ENCODE results near the gene MTF1. TPM values are rescaled to one million over a fixed set of nuclear protein-coding genes. Genes with fewer than 3 reads are reported as not detected.

MTF1 gene
- total RNA-seq, 1 donor = 4.3 TPM

DNA sequence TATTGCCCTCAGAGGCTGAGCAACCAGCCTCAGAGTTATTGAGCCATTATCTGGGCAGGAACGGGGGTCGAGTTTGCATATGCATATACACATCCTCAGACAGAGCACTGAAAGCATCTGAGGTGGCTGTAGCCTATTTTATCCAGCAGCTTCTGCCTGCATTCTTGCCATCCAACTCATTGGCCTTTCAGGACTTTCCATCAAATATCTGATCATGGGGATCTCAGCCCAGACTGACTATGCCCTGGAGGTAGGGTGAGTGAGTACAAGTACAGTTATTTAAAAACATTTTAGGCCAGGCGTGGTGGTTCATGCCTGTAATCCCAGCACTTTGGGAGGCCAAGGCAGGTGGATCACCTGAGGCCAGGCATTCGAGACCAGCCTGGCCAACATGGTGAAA, 1.8 kb upstream of the MTF1 start:
- Histone ChIP-seq H3K27ac (ENCODE audit: low read depth, low read length) (no peak overlapping the region), H3K9me3 (ENCODE audit: low read depth, low read length) (no peaks in the 10 kb centered on the region), H2AFZ (ENCODE audit: low read length) (no peak overlapping the region), H3K36me3 (ENCODE audit: insufficient read depth, low read length) (peaks cover 40% of the 10 kb centered on the region), H3K27me3 (ENCODE audit: insufficient read depth, low read length) (no peaks in the 10 kb centered on the region), H4K20me1 (ENCODE audit: insufficient read depth, low read length) (peaks cover 8% of the 10 kb centered on the region), H3K4me1 (ENCODE audit: insufficient read depth, low read length) (peaks cover 9% of the 10 kb centered on the region), H3K79me2 (ENCODE audit: insufficient read depth, low read length) (peaks cover 30% of the 10 kb centered on the region), H3K4me2 (ENCODE audit: insufficient read depth, low read length) (no peak overlapping the region), H3K4me3 (ENCODE audit: insufficient read depth, low read length) (no peak overlapping the region)
- TF ChIP-seq, protein P1, sequence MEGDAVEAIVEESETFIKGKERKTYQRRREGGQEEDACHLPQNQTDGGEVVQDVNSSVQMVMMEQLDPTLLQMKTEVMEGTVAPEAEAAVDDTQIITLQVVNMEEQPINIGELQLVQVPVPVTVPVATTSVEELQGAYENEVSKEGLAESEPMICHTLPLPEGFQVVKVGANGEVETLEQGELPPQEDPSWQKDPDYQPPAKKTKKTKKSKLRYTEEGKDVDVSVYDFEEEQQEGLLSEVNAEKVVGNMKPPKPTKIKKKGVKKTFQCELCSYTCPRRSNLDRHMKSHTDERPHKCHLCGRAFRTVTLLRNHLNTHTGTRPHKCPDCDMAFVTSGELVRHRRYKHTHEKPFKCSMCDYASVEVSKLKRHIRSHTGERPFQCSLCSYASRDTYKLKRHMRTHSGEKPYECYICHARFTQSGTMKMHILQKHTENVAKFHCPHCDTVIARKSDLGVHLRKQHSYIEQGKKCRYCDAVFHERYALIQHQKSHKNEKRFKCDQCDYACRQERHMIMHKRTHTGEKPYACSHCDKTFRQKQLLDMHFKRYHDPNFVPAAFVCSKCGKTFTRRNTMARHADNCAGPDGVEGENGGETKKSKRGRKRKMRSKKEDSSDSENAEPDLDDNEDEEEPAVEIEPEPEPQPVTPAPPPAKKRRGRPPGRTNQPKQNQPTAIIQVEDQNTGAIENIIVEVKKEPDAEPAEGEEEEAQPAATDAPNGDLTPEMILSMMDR (IDR thresholded peaks at IDR 0.05; ENCODE audit: extremely low read depth, low read depth, low read length) = no peak
- DNase-seq (ENCODE audit: insufficient read length, low spot score, missing footprints) = no peak

DNA sequence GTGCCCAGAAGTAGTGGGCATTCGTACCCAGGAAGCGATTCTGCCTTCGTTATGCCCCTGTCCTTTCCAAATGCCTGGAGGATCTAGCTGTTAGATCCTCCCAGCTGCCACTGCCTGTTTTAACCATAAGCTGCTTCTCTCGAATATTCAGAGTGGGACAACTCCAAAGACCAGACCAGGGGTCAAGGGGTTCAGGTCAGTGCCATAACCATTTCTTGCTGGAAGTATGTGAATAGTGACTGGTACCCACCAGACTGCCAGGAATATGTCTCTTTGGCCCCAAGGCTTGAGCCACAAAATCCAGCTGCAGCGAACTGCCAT, 914 bp upstream of the MTF1 start:
- no peaks in the 10 kb centered on the region for H3K27me3 ChIP-seq (ENCODE audit: insufficient read depth, low read length)

DNA sequence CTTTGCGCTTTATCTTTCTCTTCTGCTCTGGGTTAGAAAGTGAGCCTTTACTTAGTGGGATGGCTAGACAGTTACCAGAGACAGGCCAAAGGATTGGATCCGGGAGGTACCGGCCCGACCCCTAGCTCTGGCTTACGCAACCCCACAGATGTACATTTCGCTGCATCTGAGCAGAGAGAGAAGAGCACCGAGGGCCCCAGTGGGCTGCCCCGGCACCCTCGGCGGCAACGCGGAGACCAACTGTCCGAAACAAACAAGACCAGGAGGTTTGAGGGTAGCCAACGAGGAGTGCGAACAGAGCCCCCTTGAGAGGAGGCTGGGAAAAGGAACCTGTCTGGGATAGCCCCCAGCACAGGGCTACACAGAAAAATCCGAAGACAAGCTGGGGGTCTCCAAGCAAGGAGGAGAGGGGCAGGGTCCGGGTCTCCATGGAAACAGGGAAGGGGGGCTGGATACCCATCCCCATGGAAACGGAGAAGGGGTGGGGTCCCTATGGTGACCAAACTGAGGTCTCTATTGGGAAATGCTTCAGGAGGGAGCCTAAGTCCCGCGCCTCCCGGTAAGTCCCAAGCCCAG, 373 bp downstream of the MTF1 start:
- H4K20me1 ChIP-seq (ENCODE audit: insufficient read depth, low read length) = peaks cover 11% of the 10 kb centered on the region
- peak overlapping the region; percentile 99 for H3K4me3 ChIP-seq (ENCODE audit: insufficient read depth, low read length)
- H3K36me3 ChIP-seq (ENCODE audit: insufficient read depth, low read length) = peaks cover 29% of the 10 kb centered on the region
- no peak for DNase-seq (ENCODE audit: insufficient read length, low spot score, missing footprints)
- H3K79me2 ChIP-seq (ENCODE audit: insufficient read depth, low read length) = peaks cover 44% of the 10 kb centered on the region
- peak overlapping the region; percentile 89 for H2AFZ ChIP-seq (ENCODE audit: low read length)
- peak overlapping the region; percentile 96 for H3K4me2 ChIP-seq (ENCODE audit: insufficient read depth, low read length)
- TF ChIP-seq, protein P1 (IDR thresholded peaks at IDR 0.05; ENCODE audit: extremely low read depth, low read depth, low read length) = no peak
- H3K27ac ChIP-seq (ENCODE audit: low read depth, low read length) = peak overlapping the region; percentile 96
- H3K27me3 ChIP-seq (ENCODE audit: insufficient read depth, low read length) = no peaks in the 10 kb centered on the region
- no peaks in the 10 kb centered on the region for H3K9me3 ChIP-seq (ENCODE audit: low read depth, low read length)
- peaks cover 9% of the 10 kb centered on the region for H3K4me1 ChIP-seq (ENCODE audit: insufficient read depth, low read length)

More for the DNA sequence above, 914 bp upstream of the MTF1 start:
- Histone ChIP-seq H3K36me3 (ENCODE audit: insufficient read depth, low read length) (peaks cover 33% of the 10 kb centered on the region), H3K4me3 (ENCODE audit: insufficient read depth, low read length) (peak overlapping the region; percentile 99), H2AFZ (ENCODE audit: low read length) (no peak overlapping the region), H4K20me1 (ENCODE audit: insufficient read depth, low read length) (peaks cover 8% of the 10 kb centered on the region), H3K9me3 (ENCODE audit: low read depth, low read length) (no peaks in the 10 kb centered on the region), H3K4me2 (ENCODE audit: insufficient read depth, low read length) (peak overlapping the region; percentile 96), H3K79me2 (ENCODE audit: insufficient read depth, low read length) (peaks cover 33% of the 10 kb centered on the region), H3K4me1 (ENCODE audit: insufficient read depth, low read length) (peaks cover 9% of the 10 kb centered on the region), H3K27ac (ENCODE audit: low read depth, low read length) (peak overlapping the region; percentile 96)
- TF ChIP-seq, protein P1 (IDR thresholded peaks at IDR 0.05; ENCODE audit: extremely low read depth, low read depth, low read length) = no peak
- no peak for DNase-seq (ENCODE audit: insufficient read length, low spot score, missing footprints)

DNA sequence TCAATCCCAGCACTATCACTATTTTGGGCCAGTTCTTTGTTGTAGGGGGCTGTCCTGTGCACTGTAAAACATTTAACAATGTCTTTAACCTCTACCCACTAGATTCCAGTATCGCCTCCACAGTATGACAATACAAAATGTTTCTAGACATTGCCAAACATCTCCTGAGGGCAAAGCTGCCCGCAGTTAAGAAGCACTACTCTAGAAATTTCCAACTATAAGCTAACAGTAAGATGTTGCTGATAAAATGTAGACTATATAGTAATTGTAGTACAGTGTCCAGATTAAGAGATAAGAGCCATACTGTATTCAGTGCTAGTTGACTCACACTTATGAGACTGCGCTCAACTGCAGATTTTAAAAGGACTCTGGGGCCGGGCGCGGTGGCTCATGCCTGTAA, 5.0 kb downstream of the MTF1 start:
- peaks cover 22% of the 10 kb centered on the region for H3K36me3 ChIP-seq (ENCODE audit: insufficient read depth, low read length)
- no peak overlapping the region for H3K27ac ChIP-seq (ENCODE audit: low read depth, low read length)
- no peaks in the 10 kb centered on the region for H3K9me3 ChIP-seq (ENCODE audit: low read depth, low read length)
- peaks cover 86% of the 10 kb centered on the region for H3K79me2 ChIP-seq (ENCODE audit: insufficient read depth, low read length)
- no peak overlapping the region for H2AFZ ChIP-seq (ENCODE audit: low read length)
- TF ChIP-seq, protein P1 (IDR thresholded peaks at IDR 0.05; ENCODE audit: extremely low read depth, low read depth, low read length) = no peak
- no peaks in the 10 kb centered on the region for H3K27me3 ChIP-seq (ENCODE audit: insufficient read depth, low read length)
- H3K4me1 ChIP-seq (ENCODE audit: insufficient read depth, low read length) = peaks cover 9% of the 10 kb centered on the region
- no peak overlapping the region for H3K4me3 ChIP-seq (ENCODE audit: insufficient read depth, low read length)
- peaks cover 29% of the 10 kb centered on the region for H4K20me1 ChIP-seq (ENCODE audit: insufficient read depth, low read length)
- no peak overlapping the region for H3K4me2 ChIP-seq (ENCODE audit: insufficient read depth, low read length)
- no peak for DNase-seq (ENCODE audit: insufficient read length, low spot score, missing footprints)
